A172 (cell line): ENCODE measurements around the gene SLC7A9. TPM values are rescaled to one million over a fixed set of nuclear protein-coding genes. Genes with fewer than 3 reads are reported as not detected.
"Not testable (repeated sequence)": the region's sequence is repeated elsewhere in the genome, so short reads cannot be mapped to it uniquely, and the experiment has no call there.

Experiments
- DNase-seq: peaks from one replicate; pipeline ENCODE4 v3.0.0-alpha.2; 2015; ENCODE audit warnings: low spot score
- total RNA-seq: library from RNA; depleted of rRNA; stranded (reverse); fragments of >200 nt; shearing (Covaris generic); gene quantifications from 2 replicates; pipeline ENCODE4 v1.2.3, GENCODE V29; 2014

SLC7A9 gene
- total RNA-seq, 1 experiment from 2014 or later = not detected

DNA sequence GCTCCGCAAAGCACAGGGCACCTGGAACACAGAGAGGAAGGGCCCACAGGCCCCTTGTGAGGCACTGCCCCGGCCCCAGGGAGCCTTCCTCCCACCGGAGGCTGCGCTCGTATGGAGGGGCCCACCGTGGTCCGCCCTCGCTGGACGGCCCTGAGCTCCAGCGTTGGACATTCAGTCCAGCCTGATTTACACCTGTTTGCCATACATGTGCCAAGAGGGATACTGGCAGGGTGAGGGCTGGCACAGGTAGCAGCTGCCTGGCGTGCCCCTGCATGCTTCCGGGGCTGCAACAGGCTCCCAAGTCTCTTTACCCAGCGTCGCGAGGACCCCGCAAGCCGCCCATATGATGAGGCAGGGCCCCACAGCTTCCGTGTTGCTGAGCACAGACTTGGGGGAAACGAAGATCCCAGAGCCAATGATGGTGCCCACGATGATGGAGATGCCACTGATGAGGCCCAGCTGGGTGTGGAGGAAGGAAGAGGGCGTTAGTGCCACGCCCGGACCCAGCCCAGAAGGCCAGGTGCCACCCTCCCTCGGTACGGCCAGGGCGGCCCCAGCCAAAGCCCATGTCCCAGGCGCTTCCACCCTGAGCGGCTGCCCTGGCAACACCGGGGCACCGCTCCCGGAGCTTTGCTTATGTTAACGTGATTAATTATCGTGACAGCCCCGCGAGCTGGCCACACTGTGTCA, 5.1 kb downstream of the SLC7A9 start:
- no peak for DNase-seq

DNA sequence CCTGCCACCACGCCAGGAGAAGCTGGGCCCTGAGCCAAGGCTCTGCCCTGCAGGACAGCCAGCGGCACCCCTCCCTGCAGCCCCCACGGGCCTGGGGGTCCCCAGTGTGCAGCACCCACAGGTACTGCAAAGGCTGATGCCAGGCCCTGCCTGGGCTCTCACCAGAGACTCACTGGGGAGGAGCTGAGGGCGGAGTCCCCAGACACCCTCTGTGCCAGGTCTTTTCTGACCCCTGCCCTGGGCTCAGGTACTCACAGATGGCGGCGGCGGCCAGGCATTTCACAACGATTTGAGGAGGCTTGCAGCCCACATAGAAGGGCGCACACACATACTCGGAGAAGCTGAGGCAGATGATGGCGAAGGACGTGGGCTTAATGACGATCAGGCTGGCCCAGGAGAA, 5.7 kb downstream of the SLC7A9 start:
- DNase-seq = no peak

DNA sequence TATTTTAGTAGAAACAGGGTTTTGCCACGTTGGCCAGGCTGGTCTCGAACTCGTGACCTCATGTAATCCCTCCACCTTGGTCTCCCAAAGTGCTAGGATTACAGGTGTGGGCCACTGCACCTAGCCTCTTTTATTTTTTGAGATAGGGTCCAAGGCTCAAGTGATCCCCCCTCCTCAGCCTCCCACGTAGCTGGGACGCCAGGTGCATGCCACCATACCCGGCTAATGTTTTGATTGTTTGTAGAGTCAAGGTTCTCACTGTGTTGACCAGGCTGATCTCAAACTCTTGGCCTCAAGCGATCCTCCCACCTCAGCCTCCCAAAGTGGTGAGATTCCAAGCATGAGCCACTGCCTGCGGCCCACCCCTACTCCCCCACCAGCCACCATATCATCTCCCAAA, 6.3 kb downstream of the SLC7A9 start:
- DNase-seq = no peak

DNA sequence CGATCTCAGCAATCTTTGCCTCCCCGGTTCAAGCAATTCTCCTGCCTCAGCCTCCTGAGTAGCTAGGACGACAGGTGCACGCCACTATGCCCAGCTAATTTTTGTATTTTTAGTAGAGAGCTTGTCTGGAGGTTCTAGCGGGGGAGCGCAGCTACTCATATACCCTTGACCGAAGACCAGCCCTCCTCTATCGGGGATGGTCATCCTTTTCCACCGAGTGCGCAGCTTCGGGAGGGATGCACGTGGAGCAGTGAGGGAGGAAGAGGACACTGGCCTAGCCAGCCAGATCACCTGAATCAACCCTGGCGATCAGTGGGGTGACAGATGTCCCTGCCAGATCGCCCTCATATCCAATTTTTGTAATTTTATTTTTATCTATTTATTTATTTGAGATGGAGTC, 6.8 kb downstream of the SLC7A9 start:
- DNase-seq = no peak

DNA sequence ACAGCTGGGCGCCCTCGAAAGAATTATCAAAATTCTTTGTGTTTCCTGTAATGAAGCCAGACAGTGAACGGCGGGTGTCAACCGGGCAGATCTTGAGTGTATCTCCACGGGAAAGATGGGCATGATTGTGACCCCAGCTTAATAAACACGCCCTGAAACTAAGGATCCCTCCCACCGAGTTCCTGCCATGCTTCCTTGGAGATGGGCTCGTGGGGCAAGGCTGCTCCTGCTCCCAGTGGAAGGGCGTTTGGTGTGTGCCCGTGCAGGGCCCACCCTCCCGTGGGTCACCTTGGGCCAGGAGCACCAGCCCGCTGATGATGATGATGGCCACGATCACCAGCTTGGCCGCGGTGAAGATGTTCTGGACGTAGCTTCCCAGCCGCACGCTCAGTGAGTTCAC, 7.4 kb downstream of the SLC7A9 start:
- no peak for DNase-seq

DNA sequence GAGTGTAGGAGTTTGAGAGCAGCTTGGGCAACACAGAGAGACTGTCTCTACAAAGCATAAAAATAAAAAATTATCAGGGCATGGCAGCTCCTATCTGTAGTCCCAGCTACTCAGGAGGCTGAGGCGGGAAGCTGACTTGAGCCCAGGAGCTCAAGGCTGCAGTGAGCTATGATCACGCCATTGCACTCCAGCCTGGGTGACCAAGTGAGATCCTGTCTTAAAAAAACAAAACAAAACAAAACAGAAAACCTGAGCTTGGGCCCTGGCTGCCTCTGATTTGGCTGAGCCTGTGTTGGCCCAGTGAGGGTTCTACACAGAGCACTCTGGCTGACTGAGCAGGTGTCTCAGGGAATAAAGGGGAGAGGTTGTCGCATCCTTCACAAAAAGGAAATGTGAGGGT, 8.0 kb downstream of the SLC7A9 start:
- no peak for DNase-seq

DNA sequence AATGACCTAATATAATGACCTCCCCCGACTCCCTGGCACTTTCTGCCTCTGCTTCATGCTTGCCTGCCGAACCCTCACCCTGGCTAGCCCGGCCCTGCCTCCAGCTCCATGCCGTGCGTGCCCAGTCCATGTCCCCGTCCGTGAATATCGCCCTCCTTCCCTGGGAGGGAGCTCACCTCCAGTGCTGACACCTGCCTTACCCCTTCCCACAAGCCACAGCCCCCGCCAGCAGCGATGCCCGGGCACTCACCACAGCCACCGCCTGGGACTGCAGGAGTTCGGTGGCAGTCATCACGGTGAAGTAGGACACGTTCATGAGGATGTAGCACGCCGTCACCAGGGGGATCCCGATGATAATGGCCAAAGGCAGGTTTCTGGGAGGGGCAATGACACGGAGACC, 10.0 kb downstream of the SLC7A9 start:
- DNase-seq = no peak

DNA sequence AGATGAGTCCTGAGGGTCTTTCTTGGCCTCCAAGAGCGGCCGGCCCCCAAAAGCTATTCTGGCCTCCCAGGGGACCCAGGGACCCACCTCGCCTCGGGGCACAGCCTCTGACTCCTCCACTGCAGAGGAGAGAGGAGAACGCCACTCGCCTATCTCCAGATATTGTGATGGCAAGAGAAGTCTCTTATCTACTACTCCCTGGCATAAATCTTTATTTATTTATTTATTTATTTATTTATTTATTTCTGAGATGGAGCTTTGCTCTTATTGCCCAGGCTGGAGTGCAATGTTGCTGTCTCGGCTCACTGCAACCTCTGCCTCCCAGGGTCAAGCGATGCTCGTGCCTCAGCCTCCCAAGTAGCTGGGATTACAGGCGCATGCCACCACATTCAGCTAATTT, 11.0 kb downstream of the SLC7A9 start:
- no peak for DNase-seq

DNA sequence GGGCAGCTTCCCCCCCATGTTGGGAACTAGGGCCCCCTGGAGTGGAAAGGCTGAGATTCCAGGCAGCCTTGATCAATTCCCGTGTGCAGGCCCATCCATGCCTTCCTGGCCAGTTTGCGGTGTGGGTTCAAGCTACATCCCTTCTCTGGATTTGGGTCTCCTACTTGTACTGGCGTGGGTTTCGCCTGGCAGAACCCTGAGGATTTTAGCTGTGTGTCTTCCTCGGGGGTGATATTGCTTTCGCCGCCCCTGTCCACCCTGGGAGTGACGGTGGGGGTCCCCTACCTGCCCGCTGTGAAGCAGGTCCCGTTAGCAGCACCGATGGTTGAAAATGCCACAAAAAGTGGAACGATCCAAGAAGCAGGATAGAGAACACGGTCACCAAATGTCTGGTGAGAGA, 11.4 kb downstream of the SLC7A9 start:
- no peak for DNase-seq

DNA sequence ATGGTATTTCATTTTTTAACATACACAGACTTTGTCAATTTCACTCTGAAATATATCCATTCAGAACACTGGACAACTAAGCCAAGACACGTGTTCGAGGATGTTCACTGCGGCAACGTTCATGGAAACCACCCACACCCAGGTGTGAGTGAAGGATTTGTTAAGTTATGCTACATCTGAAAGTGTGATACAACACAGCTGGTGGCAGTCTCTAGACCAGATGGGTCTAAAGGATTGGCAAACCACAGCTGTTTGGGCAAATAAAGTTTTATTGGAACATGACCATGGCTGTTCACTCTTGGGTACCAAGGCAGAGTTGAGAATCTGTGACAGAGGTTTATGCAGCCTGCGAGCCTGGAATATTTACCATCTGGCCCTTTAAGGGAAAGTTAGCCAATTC, 12.0 kb downstream of the SLC7A9 start:
- no peak for DNase-seq

DNA sequence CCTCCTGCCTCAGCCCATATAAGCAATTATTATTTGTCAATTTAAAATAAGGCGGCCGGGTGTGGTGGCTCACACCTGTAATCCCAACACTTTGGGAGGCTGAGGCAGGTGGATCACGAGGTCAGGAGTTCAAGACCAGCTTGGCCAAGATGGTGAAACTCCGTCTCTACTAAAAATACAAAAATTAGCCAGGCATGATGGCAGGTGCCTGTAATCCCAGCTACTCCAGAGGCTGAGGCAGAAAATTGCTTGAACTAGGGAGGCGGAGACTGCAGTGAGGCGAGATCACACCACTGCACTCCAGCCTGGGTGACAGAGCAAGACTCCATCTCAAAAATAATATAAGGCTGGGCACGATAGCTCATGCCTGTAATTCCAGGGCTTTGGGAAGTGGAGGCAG, 12.7 kb downstream of the SLC7A9 start:
- DNase-seq = not testable (repeated sequence)

DNA sequence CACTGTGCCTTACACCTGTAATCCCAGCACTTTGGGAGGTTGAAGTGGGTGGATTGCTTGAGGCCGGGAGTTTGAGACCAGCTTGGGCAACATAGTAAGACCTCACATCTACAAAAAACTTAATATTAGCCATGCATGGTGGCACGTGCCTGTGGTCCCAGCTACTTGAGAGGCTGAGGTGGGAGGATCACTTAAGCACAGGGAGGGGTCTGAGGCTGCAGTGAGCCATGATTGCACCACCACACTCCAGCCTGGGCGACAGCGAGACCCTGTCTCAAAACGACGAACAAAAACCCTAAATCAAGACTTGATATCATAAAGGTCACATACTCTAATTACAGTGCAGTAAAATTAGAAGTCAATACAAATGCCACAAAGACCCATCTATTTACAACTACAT, 17.4 kb downstream of the SLC7A9 start:
- no peak for DNase-seq

DNA sequence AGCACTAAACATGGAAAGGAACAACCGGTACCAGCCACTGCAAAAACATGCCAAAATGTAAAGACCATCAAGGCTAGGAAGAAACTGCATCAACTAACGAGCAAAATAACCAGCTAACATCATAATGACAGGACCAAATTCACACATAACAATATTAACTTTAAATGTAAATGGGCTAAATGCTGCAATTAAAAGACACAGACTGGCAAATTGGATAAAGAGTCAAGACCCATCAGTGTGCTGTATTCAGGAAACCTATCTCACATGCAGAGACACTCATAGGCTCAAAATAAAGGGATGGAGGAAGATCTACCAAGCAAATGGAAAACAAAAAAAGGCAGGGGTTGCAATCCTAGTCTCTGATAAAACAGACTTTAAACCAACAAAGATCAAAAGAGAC, 21.5 kb downstream of the SLC7A9 start:
- DNase-seq = not testable (repeated sequence)

DNA sequence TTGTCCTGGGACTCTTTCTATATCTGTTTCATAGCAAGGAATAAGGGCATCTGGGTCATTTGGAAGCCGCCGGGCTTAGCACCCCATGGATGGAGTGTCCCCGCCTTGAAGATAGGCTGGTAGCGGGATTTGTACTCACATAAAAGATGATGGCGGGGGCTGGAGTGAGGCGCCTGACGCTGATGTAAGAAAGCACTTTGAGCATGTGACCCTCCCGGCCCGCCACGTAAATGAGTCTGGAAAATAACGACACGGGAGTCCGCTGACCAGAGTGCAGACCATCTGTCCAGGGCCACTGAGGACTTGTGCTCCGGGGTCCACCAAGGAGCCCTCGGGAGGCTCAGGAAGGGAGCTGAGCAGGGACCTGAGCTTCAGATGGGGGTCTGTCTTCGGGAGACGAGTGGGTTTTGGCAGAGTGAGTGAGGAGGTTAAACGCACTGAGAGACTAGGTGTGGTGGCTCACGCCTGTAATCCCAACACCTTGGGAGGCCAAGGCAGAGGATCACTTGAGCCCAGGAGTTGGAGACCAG, 25.8 kb downstream of the SLC7A9 start:
- no peak for DNase-seq

DNA sequence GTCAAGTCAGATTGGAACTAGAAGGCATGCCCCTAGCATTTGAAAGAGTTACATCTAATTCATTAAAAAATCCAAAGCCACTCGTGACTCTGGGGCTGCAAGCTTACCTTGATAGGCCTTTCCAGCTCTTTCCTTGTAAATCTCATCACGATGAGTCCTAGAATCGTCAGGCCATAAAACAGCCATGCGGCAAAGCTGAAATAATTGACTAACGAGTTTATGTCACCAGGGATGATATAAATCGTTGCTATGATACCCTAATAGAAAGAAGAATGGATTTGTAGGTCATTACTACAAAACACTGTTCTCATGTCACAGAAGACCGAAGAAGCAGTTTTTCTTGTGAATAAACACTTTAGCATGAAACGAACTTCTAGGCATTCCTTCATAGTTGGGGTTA, 27.5 kb downstream of the SLC7A9 start:
- no peak for DNase-seq

DNA sequence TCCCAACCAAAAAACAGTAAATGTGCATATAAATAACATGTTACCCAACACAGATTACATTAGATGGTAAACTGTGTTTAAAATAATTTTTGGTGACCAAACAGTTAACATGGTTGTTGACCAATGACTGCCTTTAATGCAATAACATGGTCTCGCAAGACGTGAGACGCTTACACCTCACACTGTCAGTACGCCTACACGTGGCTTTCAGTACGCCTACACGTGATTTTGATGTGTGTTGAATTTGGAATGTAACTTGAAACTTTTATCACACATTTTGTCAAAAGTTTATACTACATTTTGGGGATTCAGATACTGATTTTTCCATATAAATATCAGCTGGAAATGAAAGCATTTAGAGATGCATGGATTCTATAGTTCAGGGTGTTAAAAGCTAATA, 32.0 kb downstream of the SLC7A9 start:
- DNase-seq = no peak

DNA sequence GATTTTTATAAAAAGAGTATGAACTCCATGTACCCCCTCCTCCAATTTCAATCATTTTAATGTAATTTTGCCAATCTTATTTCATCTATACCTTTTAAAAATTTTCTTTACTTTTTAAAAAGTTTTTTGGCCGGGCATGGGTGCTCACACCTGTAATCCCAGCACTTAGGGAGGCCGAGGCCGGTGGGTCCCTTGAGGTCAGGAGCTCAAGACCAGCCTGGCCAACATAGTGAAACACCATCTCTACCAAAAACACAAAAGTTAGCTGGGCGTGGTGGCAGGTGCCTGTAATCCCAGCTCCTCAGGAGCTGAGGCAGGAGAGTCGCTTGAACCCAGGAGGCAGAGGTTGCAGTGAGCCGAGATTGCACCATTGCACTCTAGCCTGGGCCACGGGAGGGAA, 36.2 kb downstream of the SLC7A9 start:
- not testable (repeated sequence) for DNase-seq

DNA sequence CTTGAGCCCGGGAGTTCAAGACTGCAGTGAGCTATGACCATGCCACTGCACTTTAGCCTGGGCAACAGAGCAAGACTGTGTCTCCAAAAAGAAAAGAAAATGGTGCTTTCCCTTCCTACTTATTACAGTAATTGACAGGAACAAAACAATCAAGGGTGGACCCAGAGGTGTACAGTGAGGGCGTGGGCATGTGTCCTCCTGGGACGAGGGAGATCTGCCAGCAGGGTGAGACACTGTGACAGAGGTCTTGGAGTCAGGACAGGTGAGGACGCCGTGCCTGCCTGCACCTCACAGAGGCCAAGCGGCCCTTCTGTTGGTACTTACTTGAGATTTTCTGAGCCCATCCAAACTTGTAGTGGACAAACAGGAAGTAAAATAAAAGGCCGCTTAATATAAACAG, 36.7 kb downstream of the SLC7A9 start:
- not testable (repeated sequence) for DNase-seq

DNA sequence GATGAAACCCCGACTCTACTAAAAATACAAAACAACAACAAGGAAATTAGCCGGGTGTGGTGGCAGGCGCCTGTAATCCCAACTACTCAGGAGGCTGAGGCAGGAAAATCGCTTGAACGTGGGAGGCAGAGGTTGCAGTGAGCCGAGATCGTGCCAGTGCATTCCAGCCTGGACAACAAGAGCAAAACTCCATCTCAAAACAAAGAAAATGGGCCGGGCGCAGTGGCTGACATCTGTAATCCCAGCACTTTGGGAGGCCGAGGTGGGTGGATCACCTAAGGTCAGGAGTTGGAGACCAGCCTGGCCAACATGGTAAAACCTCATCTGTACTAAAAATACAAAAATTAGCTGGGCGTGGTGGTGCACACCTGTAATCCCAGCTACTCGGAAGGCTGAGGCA, 37.5 kb downstream of the SLC7A9 start:
- DNase-seq = not testable (repeated sequence)

DNA sequence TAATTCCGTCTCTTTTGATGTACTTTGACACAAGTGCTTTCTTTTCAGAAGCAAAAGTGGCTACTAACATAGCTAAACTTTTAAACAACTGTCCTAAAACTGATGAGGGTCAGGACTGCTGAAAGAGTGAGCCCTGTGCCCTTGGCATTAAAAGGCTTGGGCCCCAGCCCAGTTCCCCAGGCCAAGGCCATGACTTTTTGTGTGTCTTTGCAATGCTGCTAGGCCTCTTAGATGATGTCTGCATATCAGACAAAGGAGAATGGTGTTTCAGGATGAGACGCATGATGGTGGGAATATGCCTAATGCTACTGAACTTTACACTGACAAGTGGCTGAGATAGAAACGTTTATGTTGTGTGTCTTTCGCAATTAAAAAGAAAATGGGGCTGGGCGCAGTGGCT, 38.0 kb downstream of the SLC7A9 start:
- no peak for DNase-seq

DNA sequence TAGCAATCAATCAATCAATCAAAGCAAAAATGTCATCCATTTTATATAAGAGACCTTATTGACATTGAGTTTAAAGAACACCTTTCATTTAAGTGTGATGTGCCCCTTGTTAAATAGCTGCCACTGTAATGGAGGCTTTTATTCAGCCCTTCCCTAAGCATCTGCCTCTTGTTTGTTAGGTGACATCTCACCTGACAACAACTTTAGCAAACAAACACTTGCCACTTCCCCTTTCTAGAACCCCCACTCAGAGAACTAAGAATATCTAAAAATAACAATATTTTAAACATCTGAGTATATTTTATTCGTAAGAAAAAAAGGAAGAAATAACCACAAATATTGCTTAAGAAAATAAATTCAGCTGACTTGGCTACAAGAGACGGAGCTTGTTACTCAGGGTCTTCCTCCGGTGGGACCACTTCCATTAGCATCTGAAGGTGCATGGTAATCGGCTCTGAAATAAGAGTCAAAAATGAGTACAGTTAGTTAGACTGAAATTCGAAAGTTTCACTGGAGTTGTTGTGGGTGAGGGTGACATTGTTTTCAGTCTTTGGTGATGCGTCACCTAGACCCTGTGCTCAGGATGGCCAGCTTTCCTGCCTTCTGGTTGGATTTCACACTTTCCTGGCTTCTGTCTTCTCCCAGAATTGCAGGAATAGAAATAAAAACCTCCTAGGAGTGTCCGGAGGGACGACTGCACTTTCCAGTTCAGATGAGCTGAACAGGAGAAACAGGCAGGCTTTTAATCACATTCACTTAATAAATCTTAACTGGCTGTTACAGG, 39.1 kb downstream of the SLC7A9 start:
- DNase-seq = peak; percentile 95

DNA sequence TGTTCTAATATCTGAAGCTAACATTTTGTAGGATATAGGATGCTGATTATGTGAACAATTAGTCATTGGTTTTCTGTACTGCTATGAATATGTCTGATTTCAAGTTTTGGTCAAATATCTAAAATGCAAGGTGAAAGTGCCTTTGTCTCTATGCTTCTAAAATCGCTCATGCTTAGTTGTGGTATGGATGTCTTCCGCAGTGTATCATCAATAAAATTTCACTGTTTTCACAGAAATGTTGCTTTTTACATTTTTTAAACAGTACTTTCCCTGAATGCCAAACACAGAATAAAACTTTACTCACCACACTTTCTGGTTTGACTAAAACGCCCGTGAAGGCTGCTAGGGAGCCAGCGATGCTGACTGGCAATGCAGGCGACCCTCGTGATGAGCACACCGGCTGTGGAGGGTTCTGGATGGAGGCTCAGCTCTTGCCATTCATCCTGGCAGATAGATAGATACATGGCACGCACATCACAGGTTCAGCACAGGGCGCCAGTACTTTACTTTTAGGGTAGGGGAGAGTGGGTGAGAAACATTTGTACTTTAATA, 40.1 kb downstream of the SLC7A9 start:
- no peak for DNase-seq
